ENCODE results near the gene PLEKHA6.

GRCh38 chr1:204335533-204335932, 24.2 kb downstream of the PLEKHA6 start:
- TF ChIP-seq POLR2A (IDR thresholded peaks at IDR 0.05) (no peak), CTCF (IDR thresholded peaks at IDR 0.05) (no peak)

Measured in testis (tissue), 2 donors.